ENCODE data around the gene NOL4. TPM values are rescaled to one million over a fixed set of nuclear protein-coding genes. Genes with fewer than 3 reads are reported as not detected.
"Not testable (repeated sequence)": the region's sequence is repeated elsewhere in the genome, so short reads cannot be mapped to it uniquely, and the experiment has no call there.

The NOL4 gene
- total RNA-seq: not detected

- H3K9me3 ChIP-seq: no peaks in the 10 kb centered on the region
- TF ChIP-seq POLR2A (IDR thresholded peaks at IDR 0.05) (no peak), CTCF (IDR thresholded peaks at IDR 0.05) (no peak), POLR2AphosphoS5 (IDR thresholded peaks at IDR 0.05; ENCODE audit: insufficient read depth in 1 of 2, low read depth in 1 of 2) (no peak)
- no peak within 1 kb of the TSS for H3K27ac ChIP-seq
- peaks cover 34% of the 10 kb centered on the region for H3K4me1 ChIP-seq
- no peak for DNase-seq (ENCODE audit: extremely low spot score in 2 of 2)
- intact Hi-C loops (cut with DNase I): no loop called here
- H3K27me3 ChIP-seq: peaks cover 5% of the 10 kb centered on the region
- peak within 1 kb of the TSS; percentile 39 to 45 for H3K4me3 ChIP-seq
- no peaks in the 10 kb centered on the region for H3K36me3 ChIP-seq
These were observed at the start of gene NOL4 for GRCh38 chr18:34224423-34225217. TSS of gene NOL4 (minus strand) at chr18:34224913. CDS start at chr18:34223253, 1,660 bp downstream.

- H3K4me3 ChIP-seq; DNase-seq (ENCODE audit: extremely low spot score in 2 of 2); H3K27me3 ChIP-seq; H3K9me3 ChIP-seq; intact Hi-C loops (cut with DNase I); H3K4me1 ChIP-seq; H3K27ac ChIP-seq; H3K36me3 ChIP-seq: not testable (repeated sequence)
These were observed 41.3 kb upstream of the NOL4 start for GRCh38 chr18:34266029-34266428.

GRCh38 chr18:34261865-34262780 lies 37.4 kb upstream of the NOL4 start:
- no peaks in the 10 kb centered on the region for H3K9me3 ChIP-seq
- DNase-seq (ENCODE audit: extremely low spot score in 2 of 2): no peak
- TF ChIP-seq POLR2AphosphoS5 (IDR thresholded peaks at IDR 0.05; ENCODE audit: insufficient read depth in 1 of 2, low read depth in 1 of 2): no peak
- no peak for TF ChIP-seq POLR2A (IDR thresholded peaks at IDR 0.05)
- no peak for TF ChIP-seq CTCF (IDR thresholded peaks at IDR 0.05)
- no peaks in the 10 kb centered on the region for H3K36me3 ChIP-seq
- no peaks in the 10 kb centered on the region for H3K27me3 ChIP-seq
- H3K4me1 ChIP-seq: no peaks in the 10 kb centered on the region
- intact Hi-C loops (cut with DNase I): no loop called here
- no peak overlapping the region for H3K4me3 ChIP-seq
- no peak overlapping the region for H3K27ac ChIP-seq

- Histone ChIP-seq H3K4me3 (no peak overlapping the region), H3K27me3 (no peaks in the 10 kb centered on the region), H3K9me3 (no peaks in the 10 kb centered on the region), H3K4me1 (no peaks in the 10 kb centered on the region), H3K36me3 (no peaks in the 10 kb centered on the region), H3K27ac (no peak overlapping the region)
- intact Hi-C loops (cut with DNase I): no loop called here
- no peak for DNase-seq (ENCODE audit: extremely low spot score in 2 of 2)
- TF ChIP-seq POLR2A (IDR thresholded peaks at IDR 0.05) (no peak), CTCF (IDR thresholded peaks at IDR 0.05) (no peak)
These were observed 33.5 kb upstream of the NOL4 start for GRCh38 chr18:34258176-34258575.

GRCh38 chr18:34251919-34252318 lies 27.2 kb upstream of the NOL4 start:
- H3K9me3 ChIP-seq: no peaks in the 10 kb centered on the region
- H3K4me1 ChIP-seq: no peaks in the 10 kb centered on the region
- no peaks in the 10 kb centered on the region for H3K27me3 ChIP-seq
- no peaks in the 10 kb centered on the region for H3K36me3 ChIP-seq
- intact Hi-C loops (cut with DNase I): no loop called here
- H3K27ac ChIP-seq: no peak overlapping the region
- H3K4me3 ChIP-seq: no peak overlapping the region
- no peak for DNase-seq (ENCODE audit: extremely low spot score in 2 of 2)
- TF ChIP-seq POLR2AphosphoS5 (IDR thresholded peaks at IDR 0.05; ENCODE audit: insufficient read depth in 1 of 2, low read depth in 1 of 2) (no peak), CTCF (IDR thresholded peaks at IDR 0.05) (no peak), POLR2A (IDR thresholded peaks at IDR 0.05) (no peak)

Measured in vagina (tissue), 2 donors.